ENCODE data around the gene B4GAT1.

B4GAT1 gene

GRCh38 chr11:66345316-66345649 lies 2.1 kb downstream of the B4GAT1 start:
- Histone ChIP-seq H3K4me3 (IDR thresholded peaks at IDR 0.05; ENCODE audit: insufficient read depth, low read depth, low read length) (no peak overlapping the region), H2AFZ (ENCODE audit: low read depth) (peak overlapping the region; percentile 84), H3K4me1 (ENCODE audit: low read depth, poor library complexity, severe bottlenecking) (peaks cover 20% of the 10 kb centered on the region), H4K20me1 (ENCODE audit: insufficient read depth) (no peaks in the 10 kb centered on the region), H3K4me2 (peak overlapping the region; percentile 47), H3K9ac (peak overlapping the region; percentile 59; the same call in 1 of the 2 replicates), H3K79me2 (ENCODE audit: insufficient read depth, low read depth) (peaks cover 18% of the 10 kb centered on the region; the same call in 1 of the 2 replicates), H3K27me3 (ENCODE audit: insufficient read depth, low read depth) (no peaks in the 10 kb centered on the region), H3K27ac (peak overlapping the region; percentile 59), H3K36me3 (ENCODE audit: insufficient read depth) (no peaks in the 10 kb centered on the region; the same call in 1 of the 2 replicates)
- TF ChIP-seq CTCF (conservative IDR thresholded peaks at IDR 0.05; ENCODE audit: low read depth, low read length) = no peak

- H3K79me2 ChIP-seq (ENCODE audit: insufficient read depth, low read depth) = peaks cover 18% of the 10 kb centered on the region; the same call in 1 of the 2 replicates
- H3K4me1 ChIP-seq (ENCODE audit: low read depth, poor library complexity, severe bottlenecking) = peaks cover 20% of the 10 kb centered on the region
- peak within 1 kb of the TSS; percentile 84 for H2AFZ ChIP-seq (ENCODE audit: low read depth)
- peak within 1 kb of the TSS; percentile 98 for H3K4me2 ChIP-seq
- H3K9ac ChIP-seq = peak within 1 kb of the TSS; percentile 59
- no peaks in the 10 kb centered on the region for H4K20me1 ChIP-seq (ENCODE audit: insufficient read depth)
- H3K36me3 ChIP-seq (ENCODE audit: insufficient read depth) = no peaks in the 10 kb centered on the region; the same call in 1 of the 2 replicates
- TF ChIP-seq CTCF (conservative IDR thresholded peaks at IDR 0.05; ENCODE audit: low read depth, low read length) = no peak
- peak within 1 kb of the TSS; percentile 59 for H3K27ac ChIP-seq
- peak within 1 kb of the TSS; percentile 51 for H3K4me3 ChIP-seq (IDR thresholded peaks at IDR 0.05; ENCODE audit: insufficient read depth, low read depth, low read length)
- no peaks in the 10 kb centered on the region for H3K27me3 ChIP-seq (ENCODE audit: insufficient read depth, low read depth)
These were observed 2.7 kb downstream of the B4GAT1 start, which contains the start of gene BRMS1 for GRCh38 chr11:66344550-66345315. Gene BRMS1 (minus strand): TSS chr11:66345104. CDS start chr11:66342234, 2,870 bp downstream.

DNA sequence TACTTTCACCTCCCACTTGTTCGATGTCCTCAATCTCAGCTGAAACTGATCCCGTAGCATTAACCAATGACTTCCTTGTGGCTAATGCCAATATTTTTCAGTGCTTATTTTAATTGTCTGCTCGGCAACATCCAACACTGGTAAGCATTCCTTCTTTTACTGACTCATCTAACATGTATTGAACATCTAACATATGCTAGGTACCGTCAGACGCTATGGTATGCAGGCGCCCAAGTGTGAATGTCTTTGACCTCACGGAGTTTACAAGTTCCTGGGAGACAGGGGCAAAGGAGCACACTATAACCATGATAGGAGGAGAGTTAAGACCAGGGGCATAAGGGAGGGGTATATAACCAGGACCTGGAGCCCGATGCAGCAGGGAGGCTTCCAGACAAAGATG lies 4.3 kb downstream of the B4GAT1 start:
- Histone ChIP-seq H3K79me2 (ENCODE audit: insufficient read depth, low read depth) (peaks cover 18% of the 10 kb centered on the region; the same call in 1 of the 2 replicates), H3K27me3 (ENCODE audit: insufficient read depth, low read depth) (no peaks in the 10 kb centered on the region), H3K4me2 (0 out of 2 replicates have a peak overlapping the region, but pooled peaks have one; percentile 98), H3K27ac (no peak overlapping the region), H3K9ac (no peak overlapping the region), H3K4me1 (ENCODE audit: low read depth, poor library complexity, severe bottlenecking) (peaks cover 18% of the 10 kb centered on the region), H3K4me3 (IDR thresholded peaks at IDR 0.05; ENCODE audit: insufficient read depth, low read depth, low read length) (no peak overlapping the region), H4K20me1 (ENCODE audit: insufficient read depth) (no peaks in the 10 kb centered on the region), H2AFZ (ENCODE audit: low read depth) (no peak overlapping the region), H3K36me3 (ENCODE audit: insufficient read depth) (no peaks in the 10 kb centered on the region; the same call in 1 of the 2 replicates)
- no peak for TF ChIP-seq CTCF (conservative IDR thresholded peaks at IDR 0.05; ENCODE audit: low read depth, low read length)

DNA sequence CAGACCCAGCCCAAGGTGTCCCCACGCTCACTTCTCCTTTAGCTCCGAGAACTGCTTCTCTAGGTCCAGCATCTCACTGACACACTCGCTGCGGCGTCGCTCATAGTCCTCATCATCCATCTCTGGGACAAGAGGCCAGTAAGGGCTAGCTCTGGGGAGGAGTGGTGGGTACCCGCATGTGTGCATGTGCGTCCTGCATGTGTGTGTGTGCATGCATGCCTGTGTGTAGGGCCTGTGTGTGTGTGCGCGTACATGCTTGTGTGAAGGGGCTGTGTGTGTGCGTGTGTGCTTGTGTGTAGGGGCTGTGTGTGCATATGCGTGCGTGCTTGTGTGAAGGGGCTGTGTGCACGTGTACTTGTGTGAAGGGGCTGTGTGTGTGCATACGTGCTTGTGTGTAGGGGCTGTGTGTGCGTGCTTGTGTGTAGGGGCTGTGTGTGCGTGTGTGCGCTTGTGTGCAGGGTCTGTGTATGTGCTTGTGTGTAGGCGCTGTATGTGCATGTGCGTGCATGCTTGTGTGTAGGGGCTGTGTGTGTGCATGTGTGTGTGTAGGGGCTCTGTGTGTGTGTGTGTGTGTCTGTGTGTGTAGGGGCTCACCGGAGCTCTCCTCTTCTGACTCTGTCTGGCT lies 5.8 kb downstream of the B4GAT1 start:
- no peak overlapping the region for H3K4me3 ChIP-seq (IDR thresholded peaks at IDR 0.05; ENCODE audit: insufficient read depth, low read depth, low read length)
- no peak overlapping the region for H3K27ac ChIP-seq
- no peaks in the 10 kb centered on the region; the same call in 1 of the 2 replicates for H3K36me3 ChIP-seq (ENCODE audit: insufficient read depth)
- no peaks in the 10 kb centered on the region for H3K27me3 ChIP-seq (ENCODE audit: insufficient read depth, low read depth)
- no peak for TF ChIP-seq CTCF (conservative IDR thresholded peaks at IDR 0.05; ENCODE audit: low read depth, low read length)
- H3K4me1 ChIP-seq (ENCODE audit: low read depth, poor library complexity, severe bottlenecking) = peaks cover 18% of the 10 kb centered on the region
- H3K4me2 ChIP-seq = no peak overlapping the region
- H3K79me2 ChIP-seq (ENCODE audit: insufficient read depth, low read depth) = peaks cover 18% of the 10 kb centered on the region; the same call in 1 of the 2 replicates
- no peaks in the 10 kb centered on the region for H4K20me1 ChIP-seq (ENCODE audit: insufficient read depth)
- H3K9ac ChIP-seq = no peak overlapping the region
- no peak overlapping the region for H2AFZ ChIP-seq (ENCODE audit: low read depth)
